Hepatocyte (in vitro differentiated cells): ENCODE data around the gene ZNF416. TPM values are rescaled to one million over a fixed set of nuclear protein-coding genes. Genes with fewer than 3 reads are reported as not detected.

Experiments
- DNase-seq: peaks from one replicate; pipeline ENCODE4 v3.0.0-alpha.2; 2016; ENCODE audit warnings: low spot score
- H2AFZ ChIP-seq: fragments of 200-600 bp; sonication (generic); 2 replicates; pipeline ENCODE4 v1.6.0; 2016; ENCODE audit warnings: antibody characterized with exemption, mild to moderate bottlenecking
- H3K27ac ChIP-seq: fragments of 200-600 bp; sonication (generic); 2 replicates; pipeline ENCODE4 v1.5.1; 2016; ENCODE audit warnings: mild to moderate bottlenecking
- H3K27me3 ChIP-seq: fragments of 200-600 bp; sonication (generic); 2 replicates; pipeline ENCODE4 v1.6.1; 2016
- H3K36me3 ChIP-seq: fragments of 200-600 bp; sonication (generic); replicated peaks from 2 replicates; pipeline ENCODE4 v1.5.1; 2016; ENCODE audit warnings: low read depth; ENCODE audit not compliant: insufficient read depth
- H3K4me1 ChIP-seq: fragments of 200-600 bp; sonication (generic); 2 replicates; pipeline ENCODE4 v1.5.1; 2016; ENCODE audit warnings: mild to moderate bottlenecking, moderate library complexity; ENCODE audit not compliant: insufficient read depth
- H3K4me2 ChIP-seq: fragments of 200-600 bp; sonication (generic); 2 replicates; pipeline ENCODE4 v1.6.0; 2016
- H3K4me3 ChIP-seq: fragments of 200-600 bp; sonication (generic); 2 replicates; pipeline ENCODE4 v1.5.1; 2016; ENCODE audit warnings: mild to moderate bottlenecking
- H3K79me2 ChIP-seq: fragments of 200-600 bp; sonication (generic); 2 replicates; pipeline ENCODE4 v1.6.0; 2017; ENCODE audit warnings: mild to moderate bottlenecking
- H3K9me2 ChIP-seq: fragments of 200-600 bp; sonication (generic); replicated peaks from 2 replicates; pipeline ENCODE4 v1.6.0; 2017; ENCODE audit warnings: mild to moderate bottlenecking; ENCODE audit not compliant: insufficient read depth
- H3K9me3 ChIP-seq: fragments of 200-600 bp; sonication (generic); 2 replicates; pipeline ENCODE4 v1.5.1; 2016; ENCODE audit warnings: low read depth, mild to moderate bottlenecking
- H4K20me1 ChIP-seq: fragments of 200-600 bp; sonication (generic); 2 replicates; pipeline ENCODE4 v1.6.0; 2016; ENCODE audit warnings: mild to moderate bottlenecking; ENCODE audit not compliant: insufficient read depth, poor library complexity, severe bottlenecking
- EZH2 ChIP-seq: fragments of 200-600 bp; sonication (generic); IDR thresholded peaks from 2 replicates; pipeline ENCODE4 v1.6.1; 2016; ENCODE audit warnings: antibody characterized with exemption, mild to moderate bottlenecking, borderline replicate concordance
- EZH2phosphoT487 ChIP-seq: fragments of 200-600 bp; sonication (generic); IDR thresholded peaks from one replicate; pipeline ENCODE4 v1.6.1; 2018; ENCODE audit warnings: antibody characterized with exemption, mild to moderate bottlenecking, low read depth, moderate library complexity; ENCODE audit not compliant: unreplicated experiment, severe bottlenecking
- WGBS: methylation state at CpG from one replicate; pipeline ENCODE4 v1.1.6; 2016; ENCODE audit warnings: low lambda C conversion rate; ENCODE audit errors: missing lambda C conversion rate; 5-methylcytosine and 5-hydroxymethylcytosine counted together
- polyA plus RNA-seq: library from polyadenylated mRNA; unstranded; fragments of >200 nt; fragmentation: Nextera tagmentation; extraction: Ambion mirVana; gene quantifications from 2 replicates; pipeline ENCODE4 v1.2.1, GENCODE V29; 2016
- total RNA-seq: library from RNA; depleted of rRNA; stranded (reverse); fragments of >200 nt; gene quantifications from 2 replicates; pipeline ENCODE4 v1.2.3, GENCODE V29; 2014
- TF ChIP-seq, protein P1 (sequence below): fragments of 200-600 bp; sonication (generic); IDR thresholded peaks from 2 replicates; pipeline ENCODE4 v1.5.1; 2016; ENCODE audit warnings: antibody characterized with exemption, mild to moderate bottlenecking; ENCODE audit not compliant: poor library complexity

The ZNF416 gene
- total and polyA plus RNA-seq, 2 experiments from 2014 or later = 1.9 to 4.7 TPM

DNA sequence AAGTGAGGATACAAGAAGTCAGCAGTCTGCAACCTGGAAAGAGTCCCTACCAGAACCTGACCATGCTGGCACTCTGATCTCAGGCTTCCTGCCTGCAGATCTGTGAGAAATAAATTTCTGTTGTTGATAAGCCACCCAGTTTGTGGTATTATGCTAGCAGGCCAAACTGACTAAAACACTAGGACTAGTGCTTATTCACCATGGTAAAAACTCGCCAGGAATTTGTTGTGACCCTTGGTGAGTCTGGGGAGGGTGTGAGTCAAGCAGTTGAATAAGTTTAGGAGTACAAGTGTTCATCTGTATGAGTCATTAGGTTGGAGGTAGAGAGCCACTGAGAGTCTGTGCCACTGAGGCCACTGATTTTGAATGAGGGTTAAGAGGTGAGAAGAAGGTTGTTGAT, 8.8 kb upstream of the ZNF416 start:
- Histone ChIP-seq H2AFZ (no peak overlapping the region), H3K36me3 (peaks cover 9% of the 10 kb centered on the region), H3K27me3 (no peaks in the 10 kb centered on the region), H3K79me2 (peaks cover 13% of the 10 kb centered on the region), H4K20me1 (no peaks in the 10 kb centered on the region), H3K4me2 (no peak overlapping the region), H3K4me3 (no peak overlapping the region), H3K27ac (no peak overlapping the region), H3K9me2 (no peaks in the 10 kb centered on the region), H3K4me1 (peaks cover 9% of the 10 kb centered on the region), H3K9me3 (peaks cover 22% of the 10 kb centered on the region)
- no peak for DNase-seq
- no peak for TF ChIP-seq EZH2
- no peak for TF ChIP-seq EZH2phosphoT487
- TF ChIP-seq, protein P1, sequence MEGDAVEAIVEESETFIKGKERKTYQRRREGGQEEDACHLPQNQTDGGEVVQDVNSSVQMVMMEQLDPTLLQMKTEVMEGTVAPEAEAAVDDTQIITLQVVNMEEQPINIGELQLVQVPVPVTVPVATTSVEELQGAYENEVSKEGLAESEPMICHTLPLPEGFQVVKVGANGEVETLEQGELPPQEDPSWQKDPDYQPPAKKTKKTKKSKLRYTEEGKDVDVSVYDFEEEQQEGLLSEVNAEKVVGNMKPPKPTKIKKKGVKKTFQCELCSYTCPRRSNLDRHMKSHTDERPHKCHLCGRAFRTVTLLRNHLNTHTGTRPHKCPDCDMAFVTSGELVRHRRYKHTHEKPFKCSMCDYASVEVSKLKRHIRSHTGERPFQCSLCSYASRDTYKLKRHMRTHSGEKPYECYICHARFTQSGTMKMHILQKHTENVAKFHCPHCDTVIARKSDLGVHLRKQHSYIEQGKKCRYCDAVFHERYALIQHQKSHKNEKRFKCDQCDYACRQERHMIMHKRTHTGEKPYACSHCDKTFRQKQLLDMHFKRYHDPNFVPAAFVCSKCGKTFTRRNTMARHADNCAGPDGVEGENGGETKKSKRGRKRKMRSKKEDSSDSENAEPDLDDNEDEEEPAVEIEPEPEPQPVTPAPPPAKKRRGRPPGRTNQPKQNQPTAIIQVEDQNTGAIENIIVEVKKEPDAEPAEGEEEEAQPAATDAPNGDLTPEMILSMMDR = no peak
- 93% methylated on average over 1 of the region's 1 CpG for WGBS

DNA sequence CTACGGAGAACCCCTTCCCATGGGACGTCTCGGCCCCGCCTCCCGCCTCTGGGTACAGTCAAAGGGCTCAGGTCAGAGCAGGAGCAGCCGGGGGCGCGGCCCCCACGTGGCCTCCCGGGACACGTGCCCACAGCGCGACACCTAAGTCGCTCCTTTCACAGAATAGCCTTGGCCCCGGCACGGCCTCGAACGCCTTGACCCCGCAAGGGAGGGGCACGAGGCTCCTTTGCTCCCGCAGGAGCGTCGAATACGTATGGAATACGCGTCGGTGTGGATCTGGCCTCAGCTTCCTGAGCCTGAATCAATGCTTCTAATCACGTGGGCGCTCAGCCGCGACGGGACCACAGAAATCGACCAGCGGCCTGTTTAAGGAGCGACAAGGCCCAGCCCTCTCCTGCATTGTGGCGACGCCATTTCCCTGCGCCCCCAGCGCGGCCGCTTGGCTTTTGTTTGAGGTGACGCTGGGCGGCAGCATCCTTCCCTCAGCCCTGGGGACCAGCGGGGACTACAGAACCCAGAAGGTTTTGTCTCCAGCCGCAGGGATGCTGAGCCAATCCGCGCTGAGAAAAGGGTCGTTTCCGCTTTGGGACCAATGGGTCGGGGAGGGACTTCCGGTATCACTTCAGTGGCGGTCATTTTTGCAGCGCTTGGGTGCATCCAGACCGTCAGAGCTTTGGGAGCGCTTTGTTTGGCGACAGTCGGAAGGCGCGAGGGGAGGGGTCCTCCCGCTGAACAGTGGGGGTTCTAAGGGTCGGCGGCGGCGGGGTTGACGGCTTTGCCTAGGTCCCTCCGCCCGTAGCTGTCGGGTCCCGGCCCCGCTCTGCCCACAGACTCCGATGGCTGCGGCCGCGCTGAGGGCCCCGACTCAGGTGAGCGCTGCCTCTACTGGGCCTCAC, 5.1 kb upstream of the ZNF416 start, which contains the start of gene ZIK1:
Gene ZIK1 (plus strand): TSS at position 625 of the 896 bp plus-strand sequence. CDS start 212 bp downstream, at position 837.
- Histone ChIP-seq H3K79me2 (peaks cover 13% of the 10 kb centered on the region), H3K4me2 (peak within 1 kb of the TSS; percentile 90), H3K36me3 (no peaks in the 10 kb centered on the region), H3K27me3 (no peaks in the 10 kb centered on the region), H4K20me1 (no peaks in the 10 kb centered on the region), H3K27ac (peak within 1 kb of the TSS; percentile 78), H3K4me1 (peaks cover 9% of the 10 kb centered on the region), H3K9me3 (no peaks in the 10 kb centered on the region), H2AFZ (peak within 1 kb of the TSS; percentile 97), H3K4me3 (peak within 1 kb of the TSS; percentile 35), H3K9me2 (no peaks in the 10 kb centered on the region)
- DNase-seq = peak; percentile 94
- TF ChIP-seq, protein P1 = no peak
- no peak for TF ChIP-seq EZH2
- no peak for TF ChIP-seq EZH2phosphoT487
- WGBS = 1% methylated on average over 75 of the region's 76 CpGs

DNA sequence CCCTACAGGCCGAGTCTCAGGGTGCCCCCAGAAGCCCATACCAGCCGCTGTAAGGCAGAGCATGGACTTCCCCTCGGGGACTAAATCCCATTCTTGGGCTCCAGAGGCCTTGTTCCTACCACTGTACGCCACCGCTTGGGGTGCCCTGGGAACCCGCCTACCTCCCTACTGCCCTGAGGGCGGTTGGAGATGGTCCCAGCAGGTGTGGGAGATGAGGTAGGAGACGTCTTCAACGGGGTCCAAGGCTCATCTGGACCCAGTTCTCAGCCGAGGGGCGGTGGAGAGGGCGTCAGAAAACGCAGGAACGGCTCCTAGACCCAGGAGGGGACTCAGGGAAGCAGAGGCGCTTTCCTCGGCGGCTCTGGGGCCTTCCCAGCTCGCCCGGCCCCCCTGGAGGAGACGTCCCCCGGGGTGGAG, 4.4 kb upstream of the ZNF416 start:
- H3K4me1 ChIP-seq = peaks cover 11% of the 10 kb centered on the region
- TF ChIP-seq EZH2 (no peak), EZH2phosphoT487 (no peak)
- TF ChIP-seq, protein P1 = no peak
- H3K4me3 ChIP-seq = peak overlapping the region; percentile 35
- H3K27me3 ChIP-seq = no peaks in the 10 kb centered on the region
- peak overlapping the region; percentile 90 for H3K4me2 ChIP-seq
- WGBS = 72% methylated on average over 17 of the region's 21 CpGs
- no peaks in the 10 kb centered on the region for H3K9me3 ChIP-seq
- DNase-seq = no peak
- peak overlapping the region; percentile 97 for H2AFZ ChIP-seq
- no peaks in the 10 kb centered on the region for H3K36me3 ChIP-seq
- peaks cover 17% of the 10 kb centered on the region for H3K79me2 ChIP-seq
- H3K9me2 ChIP-seq = no peaks in the 10 kb centered on the region
- no peaks in the 10 kb centered on the region for H4K20me1 ChIP-seq
- peak overlapping the region; percentile 78 for H3K27ac ChIP-seq
